ENCODE measurements around the gene OLA1.
"Not testable (repeated sequence)": the region's sequence is repeated elsewhere in the genome, so short reads cannot be mapped to it uniquely, and the experiment has no call there.

The OLA1 gene

DNA sequence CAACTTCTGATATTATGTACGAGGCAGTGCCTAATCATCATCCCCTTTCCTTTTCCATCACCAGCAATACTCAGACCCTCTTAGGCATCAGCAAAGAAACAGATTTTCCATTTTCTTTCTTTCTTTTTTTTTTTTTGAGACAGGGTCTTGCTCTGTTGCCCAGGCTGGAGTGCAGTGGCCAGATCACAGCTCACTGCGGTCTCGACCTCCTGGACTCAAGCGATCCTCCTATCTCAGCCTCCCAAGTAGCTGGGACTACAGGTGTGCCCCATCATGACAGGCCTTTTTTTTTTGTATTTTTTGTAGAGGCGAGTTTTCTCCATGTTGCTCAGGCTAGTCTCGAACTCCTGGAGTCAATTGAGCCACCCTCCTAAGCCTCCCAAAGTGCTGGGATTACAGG, 5.9 kb upstream of the OLA1 start:
- H3K36me3 ChIP-seq (ENCODE audit: control insufficient read depth, insufficient read depth, low read length) = no peaks in the 10 kb centered on the region
- no peak overlapping the region for H2AFZ ChIP-seq
- peaks cover under 1% of the 10 kb centered on the region for H3K79me2 ChIP-seq
- H3K27me3 ChIP-seq (ENCODE audit: control insufficient read depth, insufficient read depth, low read length) = no peaks in the 10 kb centered on the region
- no peaks in the 10 kb centered on the region for H3K9me3 ChIP-seq (ENCODE audit: control insufficient read depth, low read length)
- TF ChIP-seq, protein P1, sequence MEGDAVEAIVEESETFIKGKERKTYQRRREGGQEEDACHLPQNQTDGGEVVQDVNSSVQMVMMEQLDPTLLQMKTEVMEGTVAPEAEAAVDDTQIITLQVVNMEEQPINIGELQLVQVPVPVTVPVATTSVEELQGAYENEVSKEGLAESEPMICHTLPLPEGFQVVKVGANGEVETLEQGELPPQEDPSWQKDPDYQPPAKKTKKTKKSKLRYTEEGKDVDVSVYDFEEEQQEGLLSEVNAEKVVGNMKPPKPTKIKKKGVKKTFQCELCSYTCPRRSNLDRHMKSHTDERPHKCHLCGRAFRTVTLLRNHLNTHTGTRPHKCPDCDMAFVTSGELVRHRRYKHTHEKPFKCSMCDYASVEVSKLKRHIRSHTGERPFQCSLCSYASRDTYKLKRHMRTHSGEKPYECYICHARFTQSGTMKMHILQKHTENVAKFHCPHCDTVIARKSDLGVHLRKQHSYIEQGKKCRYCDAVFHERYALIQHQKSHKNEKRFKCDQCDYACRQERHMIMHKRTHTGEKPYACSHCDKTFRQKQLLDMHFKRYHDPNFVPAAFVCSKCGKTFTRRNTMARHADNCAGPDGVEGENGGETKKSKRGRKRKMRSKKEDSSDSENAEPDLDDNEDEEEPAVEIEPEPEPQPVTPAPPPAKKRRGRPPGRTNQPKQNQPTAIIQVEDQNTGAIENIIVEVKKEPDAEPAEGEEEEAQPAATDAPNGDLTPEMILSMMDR (IDR thresholded peaks at IDR 0.05) = no peak
- H3K4me2 ChIP-seq (ENCODE audit: low read length) = no peak overlapping the region
- H3K4me1 ChIP-seq = peaks cover under 1% of the 10 kb centered on the region
- no peak overlapping the region for H3K27ac ChIP-seq
- no peak overlapping the region for H3K9ac ChIP-seq
- H3K4me3 ChIP-seq (ENCODE audit: low read depth, low read length) = no peak overlapping the region

GRCh38 chr2:174248998-174249592, 763 bp upstream of the OLA1 start:
- H3K27me3 ChIP-seq (ENCODE audit: control insufficient read depth, insufficient read depth, low read length) = no peaks in the 10 kb centered on the region
- no peaks in the 10 kb centered on the region for H3K9me3 ChIP-seq (ENCODE audit: control insufficient read depth, low read length)
- no peak overlapping the region for H3K9ac ChIP-seq
- peak overlapping the region; percentile 78 for H3K4me3 ChIP-seq (ENCODE audit: low read depth, low read length)
- H3K27ac ChIP-seq = peak overlapping the region; percentile 80
- H3K4me1 ChIP-seq = peaks cover 4% of the 10 kb centered on the region
- peaks cover 25% of the 10 kb centered on the region for H3K79me2 ChIP-seq
- H3K4me2 ChIP-seq (ENCODE audit: low read length) = peak overlapping the region; percentile 95
- H3K36me3 ChIP-seq (ENCODE audit: control insufficient read depth, insufficient read depth, low read length) = no peaks in the 10 kb centered on the region
- H2AFZ ChIP-seq = peak overlapping the region; percentile 100
- TF ChIP-seq, protein P1 (IDR thresholded peaks at IDR 0.05) = no peak

GRCh38 chr2:174247474-174248186, 702 bp downstream of the OLA1 start:
- H3K27me3 ChIP-seq (ENCODE audit: control insufficient read depth, insufficient read depth, low read length) = no peaks in the 10 kb centered on the region

GRCh38 chr2:174246944-174247381, 1.4 kb downstream of the OLA1 start:
- Histone ChIP-seq H3K27ac (no peak overlapping the region), H3K4me2 (ENCODE audit: low read length) (peak overlapping the region; percentile 13), H3K4me3 (ENCODE audit: low read depth, low read length) (no peak overlapping the region), H3K27me3 (ENCODE audit: control insufficient read depth, insufficient read depth, low read length) (no peaks in the 10 kb centered on the region), H3K36me3 (ENCODE audit: control insufficient read depth, insufficient read depth, low read length) (no peaks in the 10 kb centered on the region), H3K79me2 (peaks cover 36% of the 10 kb centered on the region), H3K9me3 (ENCODE audit: control insufficient read depth, low read length) (no peaks in the 10 kb centered on the region), H2AFZ (no peak overlapping the region), H3K4me1 (peaks cover 4% of the 10 kb centered on the region), H3K9ac (no peak overlapping the region)
- TF ChIP-seq, protein P1 (IDR thresholded peaks at IDR 0.05) = no peak

More at GRCh38 chr2:174247474-174248186, 702 bp downstream of the OLA1 start:
- Histone ChIP-seq H3K9ac (peak overlapping the region; percentile 30), H3K27ac (peak overlapping the region; percentile 71), H3K4me3 (ENCODE audit: low read depth, low read length) (peak overlapping the region; percentile 79), H2AFZ (peak overlapping the region; percentile 100), H3K79me2 (peaks cover 30% of the 10 kb centered on the region), H3K36me3 (ENCODE audit: control insufficient read depth, insufficient read depth, low read length) (no peaks in the 10 kb centered on the region), H3K9me3 (ENCODE audit: control insufficient read depth, low read length) (no peaks in the 10 kb centered on the region), H3K4me1 (peaks cover 4% of the 10 kb centered on the region), H3K4me2 (ENCODE audit: low read length) (peak overlapping the region; percentile 77)
- TF ChIP-seq, protein P1 (IDR thresholded peaks at IDR 0.05) = no peak

DNA sequence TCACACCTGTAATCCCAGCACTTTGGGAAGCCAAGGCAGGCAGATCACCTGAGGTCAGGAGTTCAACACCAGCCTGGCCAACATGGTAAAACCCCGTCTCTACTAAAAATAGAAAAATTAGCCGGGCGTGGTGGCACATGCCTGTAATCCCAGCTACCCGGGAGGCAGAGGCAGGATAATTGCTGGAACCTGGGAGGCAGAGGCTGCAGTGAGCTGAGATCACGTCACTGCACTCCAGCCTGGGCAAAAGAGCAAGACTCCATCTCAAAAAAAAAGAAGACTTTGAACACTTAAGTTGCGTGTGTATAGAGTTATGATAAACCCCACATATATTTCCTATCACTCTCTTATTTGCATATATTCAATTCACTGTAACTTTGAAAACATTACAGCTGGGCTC, 2.7 kb downstream of the OLA1 start:
- not testable (repeated sequence) for H3K9me3 ChIP-seq (ENCODE audit: control insufficient read depth, low read length); H3K4me2 ChIP-seq (ENCODE audit: low read length); H3K4me3 ChIP-seq (ENCODE audit: low read depth, low read length); H2AFZ ChIP-seq; H3K27ac ChIP-seq; H3K4me1 ChIP-seq; H3K36me3 ChIP-seq (ENCODE audit: control insufficient read depth, insufficient read depth, low read length); H3K9ac ChIP-seq; H3K27me3 ChIP-seq (ENCODE audit: control insufficient read depth, insufficient read depth, low read length)
- H3K79me2 ChIP-seq = peaks cover 43% of the 10 kb centered on the region

Measured in parathyroid adenoma (tissue), 2 donors.